ENCODE data around the gene EML3.
"Not testable (repeated sequence)": the region's sequence is repeated elsewhere in the genome, so short reads cannot be mapped to it uniquely, and the experiment has no call there.

The EML3 gene, protein sequence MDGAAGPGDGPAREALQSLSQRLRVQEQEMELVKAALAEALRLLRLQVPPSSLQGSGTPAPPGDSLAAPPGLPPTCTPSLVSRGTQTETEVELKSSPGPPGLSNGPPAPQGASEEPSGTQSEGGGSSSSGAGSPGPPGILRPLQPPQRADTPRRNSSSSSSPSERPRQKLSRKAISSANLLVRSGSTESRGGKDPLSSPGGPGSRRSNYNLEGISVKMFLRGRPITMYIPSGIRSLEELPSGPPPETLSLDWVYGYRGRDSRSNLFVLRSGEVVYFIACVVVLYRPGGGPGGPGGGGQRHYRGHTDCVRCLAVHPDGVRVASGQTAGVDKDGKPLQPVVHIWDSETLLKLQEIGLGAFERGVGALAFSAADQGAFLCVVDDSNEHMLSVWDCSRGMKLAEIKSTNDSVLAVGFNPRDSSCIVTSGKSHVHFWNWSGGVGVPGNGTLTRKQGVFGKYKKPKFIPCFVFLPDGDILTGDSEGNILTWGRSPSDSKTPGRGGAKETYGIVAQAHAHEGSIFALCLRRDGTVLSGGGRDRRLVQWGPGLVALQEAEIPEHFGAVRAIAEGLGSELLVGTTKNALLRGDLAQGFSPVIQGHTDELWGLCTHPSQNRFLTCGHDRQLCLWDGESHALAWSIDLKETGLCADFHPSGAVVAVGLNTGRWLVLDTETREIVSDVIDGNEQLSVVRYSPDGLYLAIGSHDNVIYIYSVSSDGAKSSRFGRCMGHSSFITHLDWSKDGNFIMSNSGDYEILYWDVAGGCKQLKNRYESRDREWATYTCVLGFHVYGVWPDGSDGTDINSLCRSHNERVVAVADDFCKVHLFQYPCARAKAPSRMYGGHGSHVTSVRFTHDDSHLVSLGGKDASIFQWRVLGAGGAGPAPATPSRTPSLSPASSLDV

GRCh38 chr11:62612366-62613290 lies at the start of gene EML3, which contains the start of gene ROM1:
EML3 (minus strand) TSS chr11:62612775; CDS start chr11:62612457, 318 bp downstream.
ROM1 (plus strand) TSS chr11:62613257; CDS start chr11:62613282, 25 bp downstream.
- TF ChIP-seq CTCF (conservative IDR thresholded peaks at IDR 0.05; ENCODE audit: low read depth, low read length): peak; percentile 62
- peak; percentile 69 for DNase-seq (ENCODE audit: low read depth)
- H3K4me3 ChIP-seq (ENCODE audit: low read depth, low read length): peak within 1 kb of the TSS; percentile 77

DNA sequence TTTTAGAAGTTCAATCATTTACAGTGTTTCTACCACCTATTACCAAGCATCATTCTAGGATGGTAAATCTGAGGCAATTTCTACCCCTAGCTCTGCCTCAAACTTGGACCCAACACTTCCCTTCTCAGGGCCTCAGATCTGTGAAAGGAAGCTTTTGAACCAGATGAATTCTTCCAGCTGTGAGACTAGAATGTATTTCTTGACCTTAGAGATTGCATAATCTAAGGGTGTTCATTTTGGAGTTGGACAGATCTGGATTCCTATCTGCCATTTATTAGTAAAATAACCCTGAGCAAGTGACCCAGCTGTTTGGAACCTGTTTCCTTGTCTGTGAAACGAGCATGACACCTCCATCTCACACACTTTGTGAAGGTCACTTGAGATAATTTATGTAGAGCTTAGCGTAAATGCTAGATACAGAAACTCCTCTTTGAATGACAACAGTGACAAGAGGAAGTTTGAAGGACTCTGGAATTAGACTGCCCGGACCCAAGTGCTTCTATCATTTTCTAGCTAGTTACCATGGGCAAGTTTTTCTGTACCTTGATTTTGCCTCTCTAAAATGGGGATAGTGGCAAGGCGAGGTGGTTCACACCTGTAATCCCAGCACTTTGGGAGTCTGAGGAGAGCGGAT lies 44.3 kb upstream of the EML3 start:
- no peak overlapping the region for H3K4me3 ChIP-seq (ENCODE audit: low read depth, low read length)
- TF ChIP-seq CTCF (conservative IDR thresholded peaks at IDR 0.05; ENCODE audit: low read depth, low read length): no peak
- DNase-seq (ENCODE audit: low read depth): peak; percentile 48

GRCh38 chr11:62654297-62654696 lies 41.7 kb upstream of the EML3 start:
- TF ChIP-seq CTCF (conservative IDR thresholded peaks at IDR 0.05; ENCODE audit: low read depth, low read length): no peak
- H3K4me3 ChIP-seq (ENCODE audit: low read depth, low read length): no peak overlapping the region

DNA sequence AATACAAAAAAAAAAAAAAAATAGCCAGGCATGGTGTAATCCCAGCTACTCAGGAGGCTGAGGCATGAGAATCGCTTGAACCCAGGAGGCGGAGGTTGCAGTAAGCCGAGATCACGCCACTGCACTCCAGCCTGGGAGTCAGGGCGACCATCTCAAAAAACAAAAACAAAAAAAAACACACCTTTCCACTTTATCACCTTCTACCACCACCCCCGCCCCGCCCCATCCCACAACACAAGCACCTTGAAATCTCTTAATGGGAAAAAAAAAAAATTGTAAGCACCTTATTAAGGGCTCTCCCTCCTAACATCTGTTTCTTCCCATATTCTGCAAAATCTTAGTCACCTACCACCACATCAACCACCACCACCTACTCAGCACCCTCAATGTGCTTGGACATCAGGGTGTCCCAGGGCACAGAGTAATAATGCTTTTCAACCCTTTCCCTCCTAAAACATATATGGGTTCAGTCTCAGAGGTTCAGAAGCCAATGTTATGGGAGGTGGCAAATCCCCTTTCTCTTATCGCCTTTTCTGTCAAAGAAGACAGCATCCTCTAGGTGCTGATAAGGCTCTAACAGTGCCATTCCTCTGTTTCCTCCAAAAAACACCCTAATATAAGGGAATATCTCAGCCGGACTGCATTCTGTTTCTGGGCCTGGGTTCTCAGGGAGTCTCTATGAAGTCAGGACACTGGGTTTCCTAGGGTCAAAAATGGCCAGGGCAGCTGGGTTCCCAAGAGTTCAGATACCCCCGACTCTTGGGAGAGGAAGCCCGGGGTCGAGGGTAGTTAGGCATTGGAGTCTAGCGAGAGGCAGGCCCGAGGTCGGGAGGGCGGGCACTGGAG lies 39.8 kb upstream of the EML3 start:
- peak overlapping the region; percentile 87 for H3K4me3 ChIP-seq (ENCODE audit: low read depth, low read length)
- no peak for TF ChIP-seq CTCF (conservative IDR thresholded peaks at IDR 0.05; ENCODE audit: low read depth, low read length)
- DNase-seq (ENCODE audit: low read depth): no peak

More at GRCh38 chr11:62654297-62654696, 41.7 kb upstream of the EML3 start:
- DNase-seq (ENCODE audit: low read depth): no peak

DNA sequence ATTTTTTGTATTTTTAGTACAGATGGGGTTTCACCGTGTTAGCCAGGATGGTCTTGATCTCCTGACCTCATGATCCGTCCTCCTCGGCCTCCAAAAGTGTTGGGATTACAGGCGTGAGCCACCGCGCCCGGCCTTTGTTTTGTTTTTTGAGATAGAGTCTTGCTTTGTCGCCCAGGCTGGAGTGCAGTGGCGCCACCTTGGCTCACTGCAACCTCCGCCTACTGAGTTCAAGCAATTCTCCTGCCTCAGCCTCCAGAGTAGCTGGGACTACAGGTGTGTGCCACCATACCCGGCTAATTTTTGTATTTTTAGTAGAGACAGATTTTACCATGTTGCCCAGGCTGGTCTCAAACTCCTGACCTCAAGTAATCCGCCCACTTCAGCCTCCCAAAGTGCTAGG lies 37.7 kb upstream of the EML3 start:
- not testable (repeated sequence) for DNase-seq (ENCODE audit: low read depth); H3K4me3 ChIP-seq (ENCODE audit: low read depth, low read length)

GRCh38 chr11:62649486-62649885 lies 36.9 kb upstream of the EML3 start:
- DNase-seq (ENCODE audit: low read depth): no peak
- H3K4me3 ChIP-seq (ENCODE audit: low read depth, low read length): no peak overlapping the region
- no peak for TF ChIP-seq CTCF (conservative IDR thresholded peaks at IDR 0.05; ENCODE audit: low read depth, low read length)
